Stomach (tissue), 9 donors: ENCODE results near the gene NYNRIN. TPM values are rescaled to one million over a fixed set of nuclear protein-coding genes. Genes with fewer than 3 reads are reported as not detected.

Experiments
- DNase-seq, 2 donors: peaks; one replicate each; pipeline versions ENCODE4 v3.0.0 to v3.0.0-alpha.2; 2013 to 2019
- H3K27ac ChIP-seq, 5 donors: fragments of 200-600 bp in 4 of 5; sonication (generic) in 4 of 5; one replicate each; pipeline ENCODE4 v1.5.1; 2013 to 2019; ENCODE audit warnings: mild to moderate bottlenecking in 1 of 5, moderate library complexity in 1 of 5
- H3K27me3 ChIP-seq, 3 donors: fragments of 200-600 bp; sonication (generic); one replicate each; pipeline ENCODE4 v1.5.1; 2017 to 2019; ENCODE audit warnings: mixed run types in 1 of 3
- H3K36me3 ChIP-seq, 4 donors: fragments of 200-600 bp; sonication (generic); 1 replicate in 3 of 4; 2 replicates in 1 of 4; pipeline ENCODE4 v1.5.1; 2016 to 2019
- H3K4me1 ChIP-seq, 4 donors: fragments of 200-600 bp; sonication (generic); one replicate each; pipeline ENCODE4 v1.5.1; 2016 to 2019
- H3K4me3 ChIP-seq, 4 donors: fragments of 200-600 bp; sonication (generic) in 3 of 4; one replicate each; pipeline ENCODE4 v1.5.1; 2016 to 2019; ENCODE audit warnings: mild to moderate bottlenecking in 1 of 4
- H3K9me3 ChIP-seq, 4 donors: fragments of 200-600 bp; sonication (generic); one replicate each; pipeline ENCODE4 v1.5.1; 2016 to 2019
- EP300 ChIP-seq: sonication (generic); formaldehyde crosslinking; IDR thresholded peaks from one replicate; pipeline ENCODE4 v1.6.1; 2017; ENCODE audit warnings: antibody characterized with exemption
- POLR2A ChIP-seq, 4 donors: fragments of 450-650 bp; IDR thresholded peaks; one replicate each; pipeline ENCODE4 v1.6.1; 2016; ENCODE audit warnings: antibody characterized with exemption in 4 of 4, control low read depth in 2 of 4, mild to moderate bottlenecking in 1 of 4, moderate library complexity in 1 of 4
- POLR2AphosphoS5 ChIP-seq, 3 donors: sonication (generic); formaldehyde crosslinking; IDR thresholded peaks; one replicate each; pipeline ENCODE4 v1.6.1; 2016; ENCODE audit warnings: antibody characterized with exemption in 3 of 3
- WGBS, 5 donors: extraction: QIAGEN DNeasy Blood & Tissue Kit in 3 of 5; methylation state at CpG; one replicate each; pipeline versions ENCODE4 v1.1.5 to v1.1.7; 2013 to 2018; 5-methylcytosine and 5-hydroxymethylcytosine counted together
- intact Hi-C: fragments of 100-400 bp; cut with DNase I; formaldehyde crosslinking; loops from one replicate; pipeline ENCODE4 v1.15.1; 2023; ENCODE audit warnings: low total_unique reads
- polyA plus RNA-seq, 3 donors: library from polyadenylated mRNA; stranded (reverse); fragments of 200-250 nt; gene quantifications; one replicate each; pipeline ENCODE4 v1.2.3, GENCODE V29; 2013
- total RNA-seq, 5 donors: library from RNA; depleted of rRNA; stranded (reverse); fragments of >200 nt; gene quantifications; one replicate each; pipeline versions ENCODE4 v1.1.0 to v1.2.3, GENCODE V29; 2014 to 2016
- TF ChIP-seq, protein P1 (sequence below), 7 experiments: fragments of 450-650 bp in 4 of 7; fragments of 200-600 bp in 3 of 7; sonication (generic) in 3 of 7; IDR thresholded peaks; one replicate each; pipeline ENCODE4 v1.5.1; 2016 to 2019; ENCODE audit warnings: antibody characterized with exemption in 7 of 7, control low read depth in 2 of 7, mild to moderate bottlenecking in 1 of 7
- donor health status: healthy with polysubstance abuse.
- donor health status: Bipolar disorder and iron deficiency.
- donor health status: healthy.

Gene NYNRIN
- total and polyA plus RNA-seq, 8 donors = 2.3 to 16.0 (median 4.3) TPM

DNA sequence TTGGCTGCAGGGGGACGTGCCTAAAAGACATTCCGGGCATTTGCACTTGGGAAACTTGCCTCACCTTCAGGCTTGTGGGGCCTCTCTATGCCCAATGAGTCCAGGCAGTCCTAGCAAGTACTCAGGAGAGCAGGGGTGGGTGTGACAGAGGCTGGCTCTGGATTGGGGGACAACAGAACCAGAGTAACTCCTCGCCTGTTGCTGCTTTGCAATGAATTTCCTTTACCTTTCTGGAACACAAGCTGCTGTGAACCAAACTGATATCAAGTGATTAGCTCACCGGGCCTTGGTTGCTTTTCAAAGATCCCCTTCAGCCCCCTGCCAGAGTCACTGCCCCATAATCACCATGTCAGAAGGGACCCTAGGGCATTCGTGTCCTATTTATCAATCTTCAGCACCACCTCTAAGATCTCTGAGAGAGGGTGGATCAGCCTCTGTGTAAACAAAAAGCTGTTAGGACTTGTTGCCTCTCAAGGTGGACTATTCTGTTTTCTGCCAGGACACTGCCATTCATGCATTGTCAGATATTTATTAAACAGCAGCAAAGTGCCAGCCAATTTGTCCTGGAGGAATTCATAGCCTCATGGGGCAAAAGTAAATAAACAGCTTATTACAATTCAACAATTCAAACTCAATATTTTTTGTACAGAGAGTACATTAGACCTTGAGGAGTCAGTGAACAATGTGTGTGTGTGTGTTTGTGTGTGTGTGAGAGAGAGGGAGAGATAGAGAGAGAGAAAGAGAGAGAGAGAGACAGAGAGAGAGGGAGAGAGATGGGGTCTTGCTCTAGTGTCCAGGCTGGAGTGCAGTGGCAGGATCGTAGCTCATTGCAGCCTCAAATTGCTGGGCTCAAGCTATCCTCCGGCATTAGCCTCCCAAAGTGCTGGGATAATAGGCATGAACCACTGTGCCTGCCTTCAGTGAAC lies 19.6 kb upstream of the NYNRIN start:
- Histone ChIP-seq H3K9me3 (no peaks in the 10 kb centered on the region), H3K27ac (no peak overlapping the region), H3K4me3 (no peak overlapping the region), H3K36me3 (peaks cover 0 to 37% (median 24%) of the 10 kb centered on the region in 4 donors), H3K4me1 (no peaks in the 10 kb centered on the region), H3K27me3 (no peaks in the 10 kb centered on the region)
- no peak for DNase-seq
- intact Hi-C loops = no loop called here
- no peak for TF ChIP-seq POLR2A (IDR thresholded peaks at IDR 0.05)
- TF ChIP-seq EP300 = no peak
- no peak for TF ChIP-seq POLR2AphosphoS5 (IDR thresholded peaks at IDR 0.05)
- TF ChIP-seq, protein P1, sequence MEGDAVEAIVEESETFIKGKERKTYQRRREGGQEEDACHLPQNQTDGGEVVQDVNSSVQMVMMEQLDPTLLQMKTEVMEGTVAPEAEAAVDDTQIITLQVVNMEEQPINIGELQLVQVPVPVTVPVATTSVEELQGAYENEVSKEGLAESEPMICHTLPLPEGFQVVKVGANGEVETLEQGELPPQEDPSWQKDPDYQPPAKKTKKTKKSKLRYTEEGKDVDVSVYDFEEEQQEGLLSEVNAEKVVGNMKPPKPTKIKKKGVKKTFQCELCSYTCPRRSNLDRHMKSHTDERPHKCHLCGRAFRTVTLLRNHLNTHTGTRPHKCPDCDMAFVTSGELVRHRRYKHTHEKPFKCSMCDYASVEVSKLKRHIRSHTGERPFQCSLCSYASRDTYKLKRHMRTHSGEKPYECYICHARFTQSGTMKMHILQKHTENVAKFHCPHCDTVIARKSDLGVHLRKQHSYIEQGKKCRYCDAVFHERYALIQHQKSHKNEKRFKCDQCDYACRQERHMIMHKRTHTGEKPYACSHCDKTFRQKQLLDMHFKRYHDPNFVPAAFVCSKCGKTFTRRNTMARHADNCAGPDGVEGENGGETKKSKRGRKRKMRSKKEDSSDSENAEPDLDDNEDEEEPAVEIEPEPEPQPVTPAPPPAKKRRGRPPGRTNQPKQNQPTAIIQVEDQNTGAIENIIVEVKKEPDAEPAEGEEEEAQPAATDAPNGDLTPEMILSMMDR (IDR thresholded peaks at IDR 0.05) = no peak
- WGBS, 5 donors = 67 to 75% (median 71%) methylated on average over 7 of the region's 7 CpGs

- WGBS, 5 donors = 76 to 85% (median 81%) methylated on average over 15 of the region's 15 CpGs
- TF ChIP-seq POLR2AphosphoS5 (IDR thresholded peaks at IDR 0.05) (no peak), POLR2A (IDR thresholded peaks at IDR 0.05) (no peak), EP300 (no peak)
- TF ChIP-seq, protein P1 (IDR thresholded peaks at IDR 0.05) = no peak
- Histone ChIP-seq H3K27me3 (no peaks in the 10 kb centered on the region), H3K9me3 (no peaks in the 10 kb centered on the region), H3K27ac (no peak overlapping the region), H3K4me3 (no peak overlapping the region), H3K4me1 (no peaks in the 10 kb centered on the region), H3K36me3 (peaks cover 0 to 28% (median 18%) of the 10 kb centered on the region in 4 donors)
- peak in 1 of 2 donors; percentile 16 for DNase-seq
- intact Hi-C loops = no loop called here
Observed at GRCh38 chr14:24379907-24380730, 18.7 kb upstream of the NYNRIN start.

DNA sequence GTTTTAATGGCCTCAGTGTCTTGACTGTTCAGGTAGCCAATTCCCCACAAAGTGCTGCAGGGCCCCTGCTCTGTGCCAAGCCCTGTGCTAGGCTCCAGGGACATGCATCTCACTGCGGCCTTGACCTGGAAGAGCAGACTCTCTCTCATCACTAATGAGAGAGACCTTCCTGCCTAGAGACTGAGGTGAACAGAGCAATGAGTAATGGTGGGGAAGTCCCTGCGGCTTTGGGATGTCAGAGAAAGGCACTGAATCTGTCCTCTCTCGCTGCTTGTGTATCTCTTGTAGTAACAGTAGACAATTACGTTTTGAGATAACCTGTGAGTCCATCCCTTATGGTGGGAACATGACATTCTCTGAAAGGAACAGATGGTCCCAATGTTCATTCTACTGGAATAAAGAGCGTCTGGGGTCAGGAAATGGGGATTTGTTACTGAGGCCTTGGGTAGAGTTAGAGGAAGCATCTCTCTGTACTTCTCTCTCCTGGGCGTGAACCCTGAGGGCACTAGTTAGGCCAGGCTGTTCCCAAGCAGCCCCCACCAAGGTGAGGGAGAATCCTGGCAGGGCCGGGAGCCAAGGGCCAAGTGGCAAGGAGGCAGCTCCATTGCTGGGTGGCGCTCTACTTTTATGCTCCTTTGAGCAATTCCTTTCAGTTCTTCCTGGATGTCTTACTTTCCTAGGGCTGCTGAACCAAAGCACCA lies 17.3 kb upstream of the NYNRIN start:
- peak in 1 of 2 donors; percentile 8 for DNase-seq
- Histone ChIP-seq H3K36me3 (peaks cover 0 to 14% (median 7%) of the 10 kb centered on the region in 4 donors), H3K27me3 (no peaks in the 10 kb centered on the region), H3K4me3 (no peak overlapping the region), H3K9me3 (no peaks in the 10 kb centered on the region), H3K4me1 (peaks cover 0 to under 1% (median 0%) of the 10 kb centered on the region in 4 donors), H3K27ac (no peak overlapping the region)
- 76 to 91% (median 88%) methylated on average over 8 of the region's 8 CpGs for WGBS, 5 donors
- intact Hi-C loops = no loop called here
- no peak for TF ChIP-seq EP300
- TF ChIP-seq POLR2A (IDR thresholded peaks at IDR 0.05) = no peak
- no peak for TF ChIP-seq POLR2AphosphoS5 (IDR thresholded peaks at IDR 0.05)
- TF ChIP-seq, protein P1 (IDR thresholded peaks at IDR 0.05) = no peak

DNA sequence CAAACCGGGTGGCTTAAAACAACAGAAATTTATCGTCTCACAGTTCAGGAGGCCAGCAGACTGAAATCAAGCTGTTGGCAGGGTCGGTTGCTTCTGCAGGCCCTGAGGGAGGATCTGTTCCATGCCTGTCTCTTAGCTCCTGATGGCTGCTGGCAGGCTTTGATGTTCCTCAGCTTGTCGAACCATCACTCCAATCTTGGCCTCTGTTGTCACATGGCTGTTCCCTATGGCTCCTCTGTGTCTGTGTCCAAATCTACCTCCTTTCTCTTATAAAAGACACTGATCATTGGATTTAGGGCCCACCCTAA lies 16.8 kb upstream of the NYNRIN start:
- no peaks in the 10 kb centered on the region for H3K9me3 ChIP-seq
- DNase-seq = peak in 1 of 2 donors; percentile 8
- H3K4me1 ChIP-seq = peaks cover 0 to 6% (median 0%) of the 10 kb centered on the region in 4 donors
- H3K27ac ChIP-seq = no peak overlapping the region
- no peaks in the 10 kb centered on the region for H3K27me3 ChIP-seq
- peaks cover 0 to 9% (median 3%) of the 10 kb centered on the region in 4 donors for H3K36me3 ChIP-seq
- intact Hi-C loops = no loop called here
- WGBS, 5 donors = 69 to 83% (median 78%) methylated on average over 4 of the region's 4 CpGs
- no peak overlapping the region for H3K4me3 ChIP-seq
- TF ChIP-seq POLR2AphosphoS5 (IDR thresholded peaks at IDR 0.05) (no peak), POLR2A (IDR thresholded peaks at IDR 0.05) (no peak), EP300 (no peak)
- TF ChIP-seq, protein P1 (IDR thresholded peaks at IDR 0.05) = no peak
